Vagina (tissue), 2 donors: Measurements from ENCODE around the gene TNRC6B. TPM values are rescaled to one million over a fixed set of nuclear protein-coding genes. Genes with fewer than 3 reads are reported as not detected.

Experiments
- DNase-seq, 2 donors: peaks; one replicate each; pipeline ENCODE4 v3.0.0-alpha.2; 2017; ENCODE audit errors: extremely low spot score in 2 of 2
- H3K27ac ChIP-seq: fragments of 200-600 bp; sonication (generic); one replicate; pipeline ENCODE4 v1.5.1; 2019
- H3K27me3 ChIP-seq: fragments of 200-600 bp; sonication (generic); one replicate; pipeline ENCODE4 v1.5.1; 2019
- H3K36me3 ChIP-seq, 2 donors: fragments of 200-600 bp; sonication (generic); one replicate each; pipeline ENCODE4 v1.5.1; 2017 to 2019
- H3K4me1 ChIP-seq: fragments of 200-600 bp; sonication (generic); one replicate; pipeline ENCODE4 v1.5.1; 2019
- H3K4me3 ChIP-seq, 2 donors: fragments of 200-600 bp; sonication (generic); 1 replicate in 1 of 2; 2 replicates in 1 of 2; pipeline ENCODE4 v1.5.1; 2016 to 2019
- H3K9me3 ChIP-seq: fragments of 200-600 bp; sonication (generic); one replicate; pipeline ENCODE4 v1.5.1; 2019
- CTCF ChIP-seq, 3 experiments: fragments of 450-650 bp in 2 of 3; fragments of 200-600 bp in 1 of 3; sonication (generic) in 1 of 3; IDR thresholded peaks; one replicate each; pipeline ENCODE4 v1.5.1; 2017 to 2019; ENCODE audit warnings: antibody characterized with exemption in 3 of 3, mild to moderate bottlenecking in 2 of 3, moderate library complexity in 2 of 3
- POLR2A ChIP-seq, 2 donors: fragments of 450-650 bp; IDR thresholded peaks; one replicate each; pipeline ENCODE4 v1.6.1; 2017; ENCODE audit warnings: antibody characterized with exemption in 2 of 2, mild to moderate bottlenecking in 2 of 2, moderate library complexity in 2 of 2
- POLR2AphosphoS5 ChIP-seq, 2 donors: sonication (generic); formaldehyde crosslinking; IDR thresholded peaks; one replicate each; pipeline ENCODE4 v1.9.0; 2017; ENCODE audit warnings: antibody characterized with exemption in 2 of 2, mild to moderate bottlenecking in 2 of 2, low read depth in 1 of 2; ENCODE audit not compliant: insufficient read depth in 1 of 2
- intact Hi-C: fragments of 100-400 bp; cut with DNase I; formaldehyde crosslinking; loops from one replicate; pipeline ENCODE4 v1.15.1; 2023
- total RNA-seq: library from RNA; depleted of rRNA; stranded (reverse); fragments of >200 nt; gene quantifications from one replicate; pipeline ENCODE4 v1.2.3, GENCODE V29; 2016

TNRC6B gene
- total RNA-seq, 1 donor from 2014 or later = 32.7 TPM

GRCh38 chr22:40252146-40252545 lies 74.4 kb downstream of the TNRC6B start:
- intact Hi-C loops = no loop called here

DNA sequence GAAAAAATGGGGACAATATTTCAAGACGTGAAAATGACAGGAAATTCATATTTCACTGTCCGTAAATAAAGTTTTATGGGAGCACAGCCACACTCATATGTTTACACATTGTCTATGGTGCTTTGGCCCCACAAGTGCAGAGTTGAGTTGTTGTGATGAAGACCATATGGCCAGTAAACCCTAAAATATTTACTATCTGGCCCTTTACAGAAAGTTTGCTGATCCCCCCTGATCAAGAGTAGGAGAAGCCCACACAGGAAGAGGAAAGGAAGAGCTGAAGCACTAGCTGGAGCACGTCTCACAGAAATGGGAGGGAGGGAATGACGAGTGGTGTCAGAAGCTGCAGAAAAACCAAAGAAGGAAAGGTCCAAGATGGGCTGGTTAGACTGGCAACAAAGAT lies 78.8 kb downstream of the TNRC6B start:
- no peak for DNase-seq
- H3K27ac ChIP-seq = peak overlapping the region; percentile 38
- H3K4me1 ChIP-seq = peaks cover 39% of the 10 kb centered on the region
- no peaks in the 10 kb centered on the region for H3K9me3 ChIP-seq
- intact Hi-C loops = no loop called here
- H3K27me3 ChIP-seq = no peaks in the 10 kb centered on the region
- no peak overlapping the region for H3K4me3 ChIP-seq
- no peaks in the 10 kb centered on the region for H3K36me3 ChIP-seq
- no peak for TF ChIP-seq CTCF (IDR thresholded peaks at IDR 0.05)
- no peak for TF ChIP-seq POLR2AphosphoS5 (IDR thresholded peaks at IDR 0.05; ENCODE audit: insufficient read depth in 1 of 2, low read depth in 1 of 2)
- TF ChIP-seq POLR2A (IDR thresholded peaks at IDR 0.05) = no peak

More at GRCh38 chr22:40252146-40252545, 74.4 kb downstream of the TNRC6B start:
- Histone ChIP-seq H3K4me1 (peaks cover 16% of the 10 kb centered on the region), H3K9me3 (no peaks in the 10 kb centered on the region), H3K4me3 (no peak overlapping the region), H3K36me3 (no peaks in the 10 kb centered on the region), H3K27me3 (no peaks in the 10 kb centered on the region), H3K27ac (no peak overlapping the region)
- TF ChIP-seq CTCF (IDR thresholded peaks at IDR 0.05) (no peak), POLR2AphosphoS5 (IDR thresholded peaks at IDR 0.05; ENCODE audit: insufficient read depth in 1 of 2, low read depth in 1 of 2) (no peak), POLR2A (IDR thresholded peaks at IDR 0.05) (no peak)
- no peak for DNase-seq

DNA sequence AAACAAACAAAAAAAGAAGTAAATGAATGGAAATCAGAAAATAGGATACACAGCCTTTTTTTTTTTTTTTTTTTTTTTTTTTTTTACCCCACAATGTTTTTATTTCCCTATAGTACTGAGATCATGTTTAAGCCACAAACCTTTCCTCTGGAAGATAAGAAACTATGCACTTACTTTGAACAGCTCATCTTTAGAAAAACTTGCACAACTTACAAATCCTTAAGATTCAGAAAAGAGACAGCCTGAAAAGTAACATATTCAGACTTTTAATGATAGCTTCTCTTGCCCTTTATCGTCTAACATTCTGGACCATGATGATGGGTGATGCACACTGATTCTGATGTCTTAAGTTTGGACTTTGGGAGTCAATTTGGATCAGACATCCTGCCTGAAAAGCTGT lies 80.3 kb downstream of the TNRC6B start:
- Histone ChIP-seq H3K9me3 (no peaks in the 10 kb centered on the region), H3K27ac (no peak overlapping the region), H3K36me3 (peaks cover 0 to 6% of the 10 kb centered on the region in 2 donors), H3K4me1 (peaks cover 39% of the 10 kb centered on the region), H3K27me3 (no peaks in the 10 kb centered on the region), H3K4me3 (no peak overlapping the region)
- TF ChIP-seq POLR2A (IDR thresholded peaks at IDR 0.05) = no peak
- no peak for TF ChIP-seq POLR2AphosphoS5 (IDR thresholded peaks at IDR 0.05; ENCODE audit: insufficient read depth in 1 of 2, low read depth in 1 of 2)
- no peak for TF ChIP-seq CTCF (IDR thresholded peaks at IDR 0.05)
- no peak for DNase-seq
- intact Hi-C loops = no loop called here

- Histone ChIP-seq H3K4me3 (no peak overlapping the region), H3K36me3 (peaks cover 0 to 6% of the 10 kb centered on the region in 2 donors), H3K9me3 (no peaks in the 10 kb centered on the region), H3K4me1 (peaks cover 39% of the 10 kb centered on the region), H3K27ac (peak overlapping the region; percentile 30), H3K27me3 (no peaks in the 10 kb centered on the region)
- DNase-seq = no peak
- intact Hi-C loops = no loop called here
- peak in 1 of 2 donors; percentile 86 for TF ChIP-seq POLR2AphosphoS5 (IDR thresholded peaks at IDR 0.05; ENCODE audit: insufficient read depth in 1 of 2, low read depth in 1 of 2)
- no peak for TF ChIP-seq POLR2A (IDR thresholded peaks at IDR 0.05)
Observed at GRCh38 chr22:40258501-40258915, 80.8 kb downstream of the TNRC6B start.

DNA sequence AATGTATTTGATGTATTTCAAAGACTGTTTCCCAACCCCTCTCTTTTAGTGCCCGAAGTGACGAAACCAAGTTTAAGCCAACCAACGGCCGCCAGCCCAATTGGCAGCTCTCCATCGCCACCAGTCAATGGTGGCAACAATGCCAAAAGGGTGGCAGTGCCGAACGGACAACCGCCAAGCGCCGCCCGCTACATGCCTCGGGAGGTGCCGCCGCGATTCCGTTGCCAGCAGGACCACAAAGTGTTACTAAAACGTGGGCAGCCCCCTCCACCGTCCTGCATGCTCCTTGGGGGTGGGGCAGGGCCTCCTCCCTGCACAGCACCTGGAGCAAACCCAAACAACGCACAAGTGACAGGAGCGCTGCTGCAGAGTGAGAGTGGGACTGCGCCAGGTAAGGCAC lies 84.1 kb downstream of the TNRC6B start:
- Histone ChIP-seq H3K27ac (no peak overlapping the region), H3K27me3 (no peaks in the 10 kb centered on the region), H3K9me3 (no peaks in the 10 kb centered on the region), H3K36me3 (peaks cover 0 to 26% of the 10 kb centered on the region in 2 donors), H3K4me1 (peaks cover 38% of the 10 kb centered on the region), H3K4me3 (no peak overlapping the region)
- DNase-seq = no peak
- intact Hi-C loops = loop anchor here (10.0 kb wide), 1 partner anchor 87 kb away; the partner anchor contains the start of gene TNRC6B
- TF ChIP-seq POLR2A (IDR thresholded peaks at IDR 0.05) = no peak
- TF ChIP-seq POLR2AphosphoS5 (IDR thresholded peaks at IDR 0.05; ENCODE audit: insufficient read depth in 1 of 2, low read depth in 1 of 2) = no peak
- no peak for TF ChIP-seq CTCF (IDR thresholded peaks at IDR 0.05)
